Heart left ventricle (tissue), 16 donors: Measurements from ENCODE around the gene DGCR6L. TPM values are rescaled to one million over a fixed set of nuclear protein-coding genes. Genes with fewer than 3 reads are reported as not detected.
"Not testable (repeated sequence)": the region's sequence is repeated elsewhere in the genome, so short reads cannot be mapped to it uniquely, and the experiment has no call there.

Experiments used
- ATAC-seq, 4 donors: fragments of 200-7000 bp; cut with Tn5 transposase; one replicate each; pipeline ENCODE4 v1.9.1; 2020 to 2022; ENCODE audit warnings: moderate library complexity in 4 of 4, mild to moderate bottlenecking in 3 of 4, moderate number of reproducible peaks in 1 of 4
- DNase-seq, 5 donors: peaks; one replicate each; pipeline ENCODE4 v3.0.0-alpha.2; 2020
- H3K27ac ChIP-seq, 12 donors: fragments of 200-600 bp; sonication (generic) in 4 of 12; one replicate each; pipeline versions ENCODE4 v1.5.0 to v1.8.0; 2016 to 2022; ENCODE audit warnings: mild to moderate bottlenecking in 2 of 12
- H3K27me3 ChIP-seq, 9 donors: fragments of 200-600 bp; sonication (generic) in 2 of 9; one replicate each; pipeline versions ENCODE4 v1.5.1 to v1.8.0; 2016 to 2022; ENCODE audit warnings: mild to moderate bottlenecking in 3 of 9
- H3K36me3 ChIP-seq, 9 donors: fragments of 200-600 bp; sonication (generic) in 2 of 9; one replicate each; pipeline versions ENCODE4 v1.5.0 to v1.8.0; 2018 to 2022; ENCODE audit warnings: mild to moderate bottlenecking in 2 of 9
- H3K4me1 ChIP-seq, 12 donors: fragments of 200-600 bp; sonication (generic) in 4 of 12; one replicate each; pipeline versions ENCODE4 v1.5.0 to v1.8.0; 2016 to 2022; ENCODE audit warnings: mild to moderate bottlenecking in 3 of 12
- H3K4me3 ChIP-seq, 12 donors: fragments of 200-600 bp; sonication (generic) in 4 of 12; one replicate each; pipeline versions ENCODE4 v1.5.0 to v1.8.0; 2017 to 2022; ENCODE audit warnings: mild to moderate bottlenecking in 9 of 12, moderate library complexity in 4 of 12
- H3K9me3 ChIP-seq, 12 donors: fragments of 200-600 bp; sonication (generic) in 4 of 12; one replicate each; pipeline versions ENCODE4 v1.5.0 to v1.8.0; 2016 to 2022; ENCODE audit warnings: mild to moderate bottlenecking in 1 of 12
- POLR2A ChIP-seq, 2 donors: fragments of 450-650 bp; IDR thresholded peaks; one replicate each; pipeline ENCODE4 v1.6.1; 2017; ENCODE audit warnings: antibody characterized with exemption in 2 of 2, mild to moderate bottlenecking in 2 of 2, moderate library complexity in 2 of 2
- WGBS, 4 donors: extraction: QIAGEN DNeasy Blood & Tissue Kit in 2 of 4; methylation state at CpG; one replicate each; pipeline versions ENCODE4 v1.1.5 to v1.1.7; 2013 to 2018; 5-methylcytosine and 5-hydroxymethylcytosine counted together
- intact Hi-C, 10 donors: fragments of 100-400 bp; cut with DNase I; formaldehyde crosslinking; loops; one replicate each; pipeline versions ENCODE4 v1.11.1 to v1.14.2; 2022
- polyA plus RNA-seq, 2 donors: library from polyadenylated mRNA; stranded (reverse); fragments of 200-250 nt; gene quantifications; one replicate each; pipeline ENCODE4 v1.2.3, GENCODE V29; 2013
- total RNA-seq, 9 donors: library from RNA; depleted of rRNA in 2 of 9; stranded (reverse); fragments of >200 nt in 2 of 9; fragmentation: NEBNext Ultra II Directional in 3 of 9; extraction: Animal tissue kit (Norgen Biotek cat#: 25700) in 3 of 9; gene quantifications; one replicate each; pipeline versions ENCODE4 v1.1.0 to v1.2.4, GENCODE V29; 2016 to 2023
- TF ChIP-seq, protein P1 (sequence below), 12 donors: fragments of 200-600 bp; sonication (generic) in 4 of 12; IDR thresholded peaks; one replicate each; pipeline versions ENCODE4 v1.5.0 to v1.8.0; 2018 to 2022; ENCODE audit warnings: antibody characterized with exemption in 12 of 12, mild to moderate bottlenecking in 5 of 12
- donor health status: ischemic (EF 13 %, LVEDD 7.1; RV severe dilation, severe dysfunction).
- donor health status: healthy with polysubstance abuse.
- donor health status: DM: no; HTN: yes; CAD: no.
- donor health status: DM: no; HTN: no; CAD: no.
- donor health status: ischemic (EF 25% LVEDD 6.9; RV normal size, moderate dysfunction).
- donor health status: ischemic (EF 25% LVEDD 5.7; RV mildly dilated, moderate dysfunction).
- donor health status: healthy.
- donor health status: DM: yes; HTN: yes; CAD: no.
- donor health status: ischemic (EF 35%, LVEDD 5.7; RV mildly dilated, moderate dysfunction).
- donor health status: nonischemic (EF 11% LVEDD 7.7; RV severe dilation, severe dysfunction).
- donor health status: DM: yes; HTN: yes; CAD: no.
- donor health status: PGD.
- donor health status: ischemic (EF 29% LVEDD 5.4; RV normal size, mild dysfunction).
- donor health status: nonischemic (EF 23%, LVEDD 6.1; RV moderate dilation, normal function).

Gene DGCR6L
- total and polyA plus RNA-seq, 11 donors = 31.8 to 101 (median 46.1) TPM

- Histone ChIP-seq H3K4me1 (no peaks in the 10 kb centered on the region), H3K4me3 (no peak overlapping the region), H3K36me3 (no peaks in the 10 kb centered on the region), H3K27me3 (peaks cover 0 to 6% (median 0%) of the 10 kb centered on the region in 9 donors), H3K27ac (no peak overlapping the region), H3K9me3 (no peaks in the 10 kb centered on the region)
- intact Hi-C loops = loop anchor here in 1 of 10 donors (5.0 kb wide), 1 partner anchor 125 kb away; no protein-coding TSS in a partner anchor
- WGBS, 4 donors = 70 to 89% (median 83%) methylated on average over 11 to 12 of the region's 12 CpGs
- ATAC-seq = no peak
- no peak for TF ChIP-seq POLR2A (IDR thresholded peaks at IDR 0.05)
- TF ChIP-seq, protein P1, sequence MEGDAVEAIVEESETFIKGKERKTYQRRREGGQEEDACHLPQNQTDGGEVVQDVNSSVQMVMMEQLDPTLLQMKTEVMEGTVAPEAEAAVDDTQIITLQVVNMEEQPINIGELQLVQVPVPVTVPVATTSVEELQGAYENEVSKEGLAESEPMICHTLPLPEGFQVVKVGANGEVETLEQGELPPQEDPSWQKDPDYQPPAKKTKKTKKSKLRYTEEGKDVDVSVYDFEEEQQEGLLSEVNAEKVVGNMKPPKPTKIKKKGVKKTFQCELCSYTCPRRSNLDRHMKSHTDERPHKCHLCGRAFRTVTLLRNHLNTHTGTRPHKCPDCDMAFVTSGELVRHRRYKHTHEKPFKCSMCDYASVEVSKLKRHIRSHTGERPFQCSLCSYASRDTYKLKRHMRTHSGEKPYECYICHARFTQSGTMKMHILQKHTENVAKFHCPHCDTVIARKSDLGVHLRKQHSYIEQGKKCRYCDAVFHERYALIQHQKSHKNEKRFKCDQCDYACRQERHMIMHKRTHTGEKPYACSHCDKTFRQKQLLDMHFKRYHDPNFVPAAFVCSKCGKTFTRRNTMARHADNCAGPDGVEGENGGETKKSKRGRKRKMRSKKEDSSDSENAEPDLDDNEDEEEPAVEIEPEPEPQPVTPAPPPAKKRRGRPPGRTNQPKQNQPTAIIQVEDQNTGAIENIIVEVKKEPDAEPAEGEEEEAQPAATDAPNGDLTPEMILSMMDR (IDR thresholded peaks at IDR 0.05) = no peak
- no peak for DNase-seq
Measured at GRCh38 chr22:20281891-20282290, 38.0 kb downstream of the DGCR6L start.

DNA sequence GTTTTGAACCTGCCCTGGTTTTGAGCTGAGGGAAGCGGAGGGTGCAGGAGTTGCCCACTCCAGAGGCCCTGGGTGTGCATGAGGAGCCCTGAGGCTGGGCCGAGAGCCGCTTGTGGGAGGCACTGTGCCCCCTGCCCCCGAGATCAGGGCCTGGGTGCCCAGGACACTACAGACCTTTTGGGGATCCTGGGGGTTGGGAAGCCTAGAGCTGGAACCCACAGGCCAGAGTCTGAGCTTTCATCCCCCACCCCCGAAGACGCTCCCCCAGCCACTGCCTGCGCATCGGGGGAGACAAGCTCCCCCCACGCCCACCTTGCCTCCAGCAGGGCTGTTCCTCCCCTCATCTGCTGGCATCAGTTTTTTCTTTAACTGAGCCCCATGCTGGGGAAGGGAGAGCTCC is 38.4 kb downstream of the DGCR6L start:
- 74 to 84% (median 80%) methylated on average over 8 to 9 of the region's 9 CpGs for WGBS, 4 donors
- ATAC-seq = not testable (repeated sequence)

DNA sequence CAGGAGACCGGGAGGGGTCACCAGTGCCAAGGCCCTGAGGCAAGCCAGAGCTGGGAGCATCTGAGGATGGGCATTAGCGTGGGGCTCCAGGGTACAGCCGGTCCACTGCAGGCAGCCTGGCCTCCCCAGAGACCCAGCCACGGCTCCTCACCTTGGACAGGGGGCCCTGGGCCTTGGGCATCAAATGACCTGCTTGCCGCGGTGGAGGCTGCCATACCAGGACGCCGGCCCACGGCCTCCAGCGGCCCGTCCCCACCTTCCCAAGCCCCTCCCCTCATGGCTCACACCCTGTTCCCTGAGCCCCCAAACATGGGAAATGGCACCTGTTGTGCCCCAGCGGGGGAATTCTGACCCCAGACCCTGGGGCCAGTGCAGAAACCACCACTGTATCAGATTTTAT is 39.0 kb downstream of the DGCR6L start:
- no peak overlapping the region for H3K4me3 ChIP-seq
- H3K4me1 ChIP-seq = no peaks in the 10 kb centered on the region
- intact Hi-C loops = loop anchor here in 1 of 10 donors (5.0 kb wide), 1 partner anchor 124 kb away; no protein-coding TSS in a partner anchor
- no peak overlapping the region for H3K27ac ChIP-seq
- H3K36me3 ChIP-seq = no peaks in the 10 kb centered on the region
- ATAC-seq (no peak), DNase-seq (no peak)
- TF ChIP-seq, protein P1 (IDR thresholded peaks at IDR 0.05) = no peak
- no peak for TF ChIP-seq POLR2A (IDR thresholded peaks at IDR 0.05)
- H3K9me3 ChIP-seq = no peaks in the 10 kb centered on the region
- WGBS, 4 donors = 75 to 88% (median 84%) methylated on average over 1 to 12 of the region's 12 CpGs
- H3K27me3 ChIP-seq = peaks cover 0 to under 1% (median 0%) of the 10 kb centered on the region in 9 donors

More for the DNA sequence above, 38.4 kb downstream of the DGCR6L start:
- not testable (repeated sequence) for DNase-seq, H3K4me3 ChIP-seq, H3K36me3 ChIP-seq, H3K27me3 ChIP-seq, H3K27ac ChIP-seq, H3K9me3 ChIP-seq, H3K4me1 ChIP-seq
- intact Hi-C loops = loop anchor here in 1 of 10 donors (5.0 kb wide), 1 partner anchor 124 kb away; no protein-coding TSS in a partner anchor

GRCh38 chr22:20280163-20280562 is 39.7 kb downstream of the DGCR6L start:
- H3K4me3 ChIP-seq, ATAC-seq, H3K27me3 ChIP-seq, H3K4me1 ChIP-seq, DNase-seq, H3K36me3 ChIP-seq, H3K27ac ChIP-seq, H3K9me3 ChIP-seq: not testable (repeated sequence)
- 50 to 88% (median 83%) methylated on average over 2 to 20 of the region's 21 CpGs for WGBS, 4 donors
- intact Hi-C loops = loop anchor here in 1 of 10 donors (5.0 kb wide), 1 partner anchor 123 kb away; no protein-coding TSS in a partner anchor

- Histone ChIP-seq H3K27ac (no peak overlapping the region), H3K4me3 (no peak overlapping the region), H3K36me3 (no peaks in the 10 kb centered on the region), H3K27me3 (no peaks in the 10 kb centered on the region), H3K9me3 (no peaks in the 10 kb centered on the region), H3K4me1 (no peaks in the 10 kb centered on the region)
- ATAC-seq (no peak), DNase-seq (no peak)
- TF ChIP-seq, protein P1 (IDR thresholded peaks at IDR 0.05) = no peak
- intact Hi-C loops = loop anchor here in 1 of 10 donors (5.0 kb wide), 1 partner anchor 122 kb away; no protein-coding TSS in a partner anchor
- WGBS, 4 donors = 60 to 68% (median 63%) methylated on average over 11 to 15 of the region's 15 CpGs
Measured at GRCh38 chr22:20279662-20280134, 40.2 kb downstream of the DGCR6L start.

GRCh38 chr22:20278726-20279490 is 41.0 kb downstream of the DGCR6L start:
- H3K4me1 ChIP-seq, H3K9me3 ChIP-seq, H3K4me3 ChIP-seq, intact Hi-C loops, H3K36me3 ChIP-seq, DNase-seq, H3K27ac ChIP-seq, H3K27me3 ChIP-seq, ATAC-seq: not testable (repeated sequence)
- 78 to 90% (median 83%) methylated on average over 3 to 22 of the region's 22 CpGs for WGBS, 4 donors

DNA sequence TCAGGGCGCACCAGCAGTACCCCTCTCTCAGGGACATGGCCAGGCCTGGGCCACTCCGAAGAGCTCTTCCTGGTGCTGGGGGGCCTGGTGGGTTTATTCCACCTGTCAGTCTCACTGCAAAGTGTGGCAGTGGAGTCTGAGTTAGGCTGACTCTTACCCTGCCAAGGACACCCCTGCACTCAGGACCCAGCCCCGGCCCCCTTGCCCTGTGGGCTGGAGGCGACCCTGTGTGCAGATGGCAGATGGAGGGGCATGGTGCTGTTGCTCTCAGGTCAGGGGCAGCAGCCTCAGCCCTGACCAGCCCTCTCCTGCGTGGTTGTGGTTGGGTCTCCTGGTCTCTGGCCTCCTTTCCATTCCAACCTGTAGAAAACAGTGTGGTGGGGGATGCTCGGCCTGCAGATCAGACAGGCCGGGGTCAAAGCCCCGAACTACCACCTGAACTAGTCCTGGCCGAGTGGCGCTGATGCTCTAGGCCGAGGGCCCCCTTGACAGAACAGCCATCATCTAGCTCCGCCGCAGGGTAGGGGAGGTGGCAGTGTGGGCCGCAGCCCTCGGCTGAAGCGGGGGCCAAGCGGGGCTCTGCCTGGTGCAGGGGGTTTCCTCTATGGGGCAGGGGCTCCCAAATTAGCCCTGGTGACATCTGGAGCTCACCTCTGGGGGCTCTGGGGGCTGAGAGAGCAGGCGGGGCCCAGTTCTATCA is 41.8 kb downstream of the DGCR6L start:
- H3K36me3 ChIP-seq, DNase-seq, ATAC-seq, H3K4me1 ChIP-seq, intact Hi-C loops, H3K27ac ChIP-seq, H3K27me3 ChIP-seq, H3K9me3 ChIP-seq, H3K4me3 ChIP-seq: not testable (repeated sequence)
- 80 to 87% (median 85%) methylated on average over 8 to 17 of the region's 18 CpGs for WGBS, 4 donors
